Measurements from ENCODE around the gene MYO16.

GRCh38 chr13:108645376-108645775, 16.0 kb downstream of the MYO16 start:
- TF ChIP-seq EZH2phosphoT487 (conservative IDR thresholded peaks at IDR 0.05; ENCODE audit: low read length) (no peak), CTCF (IDR thresholded peaks at IDR 0.05; ENCODE audit: insufficient read depth, low read length, poor library complexity, severe bottlenecking) (no peak)
